ENCODE data around the gene MYL12A. TPM values are rescaled to one million over a fixed set of nuclear protein-coding genes. Genes with fewer than 3 reads are reported as not detected.
"Not testable (repeated sequence)": the region's sequence is repeated elsewhere in the genome, so short reads cannot be mapped to it uniquely, and the experiment has no call there.

Gene MYL12A
- total RNA-seq: 1,001 and 1,143 TPM in 2 replicates

DNA sequence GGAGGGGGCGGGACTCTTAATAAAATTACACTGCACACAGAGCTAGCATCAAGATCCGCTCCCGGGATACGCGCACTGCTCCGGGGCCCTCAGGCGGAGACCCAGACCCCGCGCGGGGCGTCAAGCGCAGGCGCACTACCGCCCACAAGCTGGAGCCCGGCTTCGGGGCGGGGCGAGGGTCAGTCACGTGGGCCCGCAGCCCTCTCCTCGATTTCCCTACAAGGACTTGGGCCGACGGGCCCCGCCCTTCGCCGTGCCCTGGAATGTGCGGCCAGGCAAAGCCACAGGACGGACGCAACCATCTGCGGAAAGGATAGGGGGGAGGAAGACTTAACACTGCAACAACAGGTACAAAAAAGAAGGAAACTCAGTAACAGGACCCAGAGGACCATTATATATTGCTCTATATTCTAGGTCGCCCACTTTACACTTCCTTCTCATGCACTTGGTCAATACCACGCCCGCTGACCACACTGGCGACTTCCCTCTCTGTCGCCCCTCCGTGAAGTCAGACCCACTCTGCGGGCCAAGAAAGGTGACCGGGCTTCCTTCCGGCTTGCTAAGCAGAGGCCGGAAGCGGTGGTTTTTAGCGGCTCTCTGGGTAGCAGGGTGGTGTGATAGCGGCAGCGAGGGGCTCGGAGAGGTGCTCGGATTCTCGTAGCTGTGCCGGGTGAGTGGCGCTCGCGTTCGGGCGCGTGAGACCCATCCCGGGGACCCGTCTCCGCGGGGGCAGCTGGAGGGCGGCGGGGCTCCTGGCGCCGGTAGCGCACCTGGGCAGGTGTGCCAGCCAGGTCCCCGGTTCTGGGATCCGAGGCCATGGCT lies at the start of gene MYL12A:
TSS of gene MYL12A (plus strand) at position 562 of the 822 bp plus-strand sequence. CDS start 5,447 bp downstream, outside the sequence.
- peak; percentile 96 to 99 for DNase-seq (ENCODE audit: low read depth in 2 of 2)

DNA sequence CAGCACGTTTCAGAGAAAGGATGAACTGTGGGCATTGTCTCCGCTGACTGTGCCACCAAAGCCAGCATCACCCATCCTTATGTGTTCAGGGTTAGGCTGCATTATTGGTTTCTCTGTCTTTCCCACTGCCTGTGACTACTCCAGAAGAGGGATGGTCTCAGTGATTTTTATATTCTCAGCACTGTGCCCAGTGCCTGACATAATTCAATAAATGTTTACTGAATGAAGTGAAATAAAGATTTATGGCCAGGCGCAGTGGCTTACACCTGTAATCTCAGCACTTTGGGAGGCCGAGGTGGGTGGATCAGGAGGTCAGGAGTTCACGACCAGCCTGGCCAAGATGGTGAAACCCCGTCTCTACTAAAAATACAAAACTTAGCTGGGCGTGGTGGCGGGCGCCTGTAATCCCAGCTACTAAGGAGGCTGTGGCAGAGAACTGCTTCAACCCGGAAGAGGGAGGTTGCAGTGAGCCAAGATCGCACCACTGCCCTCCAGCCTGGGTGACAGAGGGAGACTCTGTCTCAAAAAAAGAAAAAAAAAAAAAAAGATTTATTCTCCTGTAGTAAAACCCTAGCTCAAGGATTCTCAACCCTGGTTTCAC lies 49.2 kb upstream of the MYL12A start:
- DNase-seq (ENCODE audit: low read depth in 2 of 2): not testable (repeated sequence)

- DNase-seq (ENCODE audit: low read depth in 2 of 2): no peak
Observed at GRCh38 chr18:3199942-3200645, 47.5 kb upstream of the MYL12A start.

DNA sequence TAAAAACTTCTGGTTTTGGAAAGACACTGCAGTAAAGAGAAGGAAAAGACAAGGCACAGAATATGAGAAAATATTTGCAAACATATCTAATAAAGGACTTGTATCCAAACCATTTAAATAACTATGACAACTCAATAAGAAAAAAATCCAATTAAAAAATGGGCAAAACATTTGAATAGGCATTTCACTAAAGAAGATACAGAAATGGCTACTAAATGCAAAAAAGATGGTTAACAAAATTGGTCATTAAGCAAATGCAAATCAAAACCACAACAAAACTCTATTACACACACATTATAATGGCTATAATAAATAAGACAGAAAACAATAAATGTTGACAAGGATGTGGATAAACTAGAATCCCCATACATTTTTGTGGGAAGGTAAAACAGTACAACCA lies 42.4 kb upstream of the MYL12A start:
- no peak for DNase-seq (ENCODE audit: low read depth in 2 of 2)

- DNase-seq (ENCODE audit: low read depth in 2 of 2): no peak
Observed at GRCh38 chr18:3207565-3207964, 40.0 kb upstream of the MYL12A start.

GRCh38 chr18:3209859-3210569 lies 37.6 kb upstream of the MYL12A start:
- DNase-seq (ENCODE audit: low read depth in 2 of 2): no peak

GRCh38 chr18:3211236-3211992 lies 36.2 kb upstream of the MYL12A start:
- DNase-seq (ENCODE audit: low read depth in 2 of 2): no peak

DNA sequence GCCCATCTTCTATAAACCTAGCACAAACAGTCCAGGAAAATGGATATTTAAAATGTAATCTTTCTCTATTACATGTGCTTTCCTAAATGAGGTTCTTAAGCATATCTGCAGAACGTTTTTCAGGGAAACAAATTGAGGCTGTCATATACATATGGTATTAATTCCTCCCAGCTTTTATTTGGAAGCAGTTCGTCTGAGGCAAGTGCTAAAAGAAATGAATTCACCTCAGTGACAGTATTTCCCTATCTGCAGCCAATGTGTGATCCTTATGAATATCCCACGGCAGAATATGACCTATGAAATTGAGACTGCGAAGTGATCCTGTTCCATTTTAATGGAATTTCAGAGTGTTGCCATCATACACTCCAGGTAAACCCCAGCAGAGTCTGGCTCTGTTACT lies 34.9 kb upstream of the MYL12A start:
- DNase-seq (ENCODE audit: low read depth in 2 of 2): no peak

DNA sequence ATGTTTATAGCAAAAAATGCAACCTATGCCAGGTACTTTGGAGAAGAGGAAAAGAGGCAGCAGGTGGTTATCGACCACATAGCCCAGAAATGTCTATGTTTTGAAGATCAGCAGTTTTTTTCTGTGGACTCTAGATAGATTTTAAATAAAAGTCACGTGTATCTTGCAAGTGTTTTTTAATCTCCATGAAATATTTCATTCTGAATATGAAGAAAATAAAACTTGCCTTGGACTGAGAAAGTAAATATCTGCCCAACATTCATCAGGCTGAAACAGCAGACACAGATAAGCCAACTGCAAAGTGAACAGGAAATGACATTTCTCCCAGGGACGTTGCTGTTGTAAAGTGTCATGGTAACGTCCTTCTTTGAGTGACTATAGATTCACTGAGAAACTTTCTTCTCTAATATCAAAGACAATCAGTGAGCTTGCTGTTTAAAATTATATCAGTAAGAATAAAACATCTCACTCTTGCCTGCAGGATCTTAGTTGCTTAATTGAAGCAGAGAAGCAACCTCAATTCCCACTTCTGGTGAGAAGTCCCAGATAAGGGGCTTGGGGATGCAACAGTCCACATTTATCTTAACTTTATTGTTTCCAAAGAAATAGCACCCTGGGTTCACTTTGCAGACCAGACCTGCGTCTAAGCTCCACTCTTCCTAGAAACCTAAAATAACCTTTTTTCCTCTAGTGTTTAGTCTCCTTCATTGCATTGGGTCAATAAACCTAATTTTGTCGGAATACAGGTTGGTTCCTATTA lies 34.1 kb upstream of the MYL12A start:
- peak; percentile 16 to 41 for DNase-seq (ENCODE audit: low read depth in 2 of 2)

- DNase-seq (ENCODE audit: low read depth in 2 of 2): no peak
Observed at GRCh38 chr18:3214855-3215637, 32.6 kb upstream of the MYL12A start.

DNA sequence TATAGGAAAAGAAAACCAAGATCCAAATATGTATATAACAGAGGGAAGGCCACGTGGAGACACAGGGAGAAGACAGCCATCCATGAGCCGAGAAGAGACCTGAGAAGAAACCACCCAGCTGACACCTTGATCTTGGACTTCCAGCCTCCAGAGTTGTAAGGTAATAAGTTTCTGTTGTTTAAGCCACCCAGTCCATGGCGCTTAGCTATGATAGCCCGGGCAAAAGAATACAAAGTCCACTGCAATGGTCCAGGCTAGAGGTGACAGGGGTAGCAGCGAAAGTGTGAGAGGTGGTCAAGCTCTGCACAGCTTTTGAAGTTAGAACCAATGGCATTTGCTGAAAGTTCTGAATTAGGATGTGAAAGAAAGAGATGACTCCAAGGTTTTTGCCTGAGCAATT lies 30.6 kb upstream of the MYL12A start:
- DNase-seq (ENCODE audit: low read depth in 2 of 2): no peak

DNA sequence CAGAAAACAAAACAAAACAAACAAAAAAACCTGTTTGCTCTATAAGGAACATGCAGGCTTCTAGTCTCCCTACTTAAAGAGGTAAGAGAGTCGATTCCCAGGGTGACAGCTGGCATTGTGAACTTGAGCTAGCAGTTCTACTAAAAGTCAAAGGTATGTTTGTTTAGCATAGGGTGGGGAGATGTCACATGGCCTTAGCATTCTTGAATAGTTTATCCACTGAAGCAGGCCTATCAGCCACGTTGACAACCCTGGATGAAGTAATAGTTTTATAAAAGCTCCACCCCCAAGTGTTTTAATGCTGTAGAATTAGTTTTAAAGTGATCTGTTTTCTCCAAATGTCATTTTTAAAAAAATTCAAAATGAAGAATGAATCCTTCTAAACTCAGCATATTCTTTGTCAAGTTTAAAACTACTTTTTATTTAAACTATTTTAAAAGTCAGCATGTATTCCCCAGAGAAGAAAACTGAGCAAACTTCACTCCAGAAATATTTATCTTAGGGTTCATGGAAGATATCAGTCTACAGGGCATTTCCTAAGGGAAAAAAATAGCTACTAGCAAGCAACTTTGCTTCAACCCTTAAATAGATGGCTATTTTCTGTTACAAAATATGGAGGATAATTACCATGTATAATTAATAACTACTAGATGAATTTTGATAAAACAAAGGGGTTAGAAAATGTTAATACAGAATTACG lies 29.5 kb upstream of the MYL12A start:
- DNase-seq (ENCODE audit: low read depth in 2 of 2): no peak

GRCh38 chr18:3218819-3219218 lies 28.8 kb upstream of the MYL12A start:
- DNase-seq (ENCODE audit: low read depth in 2 of 2): no peak

- no peak for DNase-seq (ENCODE audit: low read depth in 2 of 2)
Observed at GRCh38 chr18:3219241-3219630, 28.4 kb upstream of the MYL12A start.

DNA sequence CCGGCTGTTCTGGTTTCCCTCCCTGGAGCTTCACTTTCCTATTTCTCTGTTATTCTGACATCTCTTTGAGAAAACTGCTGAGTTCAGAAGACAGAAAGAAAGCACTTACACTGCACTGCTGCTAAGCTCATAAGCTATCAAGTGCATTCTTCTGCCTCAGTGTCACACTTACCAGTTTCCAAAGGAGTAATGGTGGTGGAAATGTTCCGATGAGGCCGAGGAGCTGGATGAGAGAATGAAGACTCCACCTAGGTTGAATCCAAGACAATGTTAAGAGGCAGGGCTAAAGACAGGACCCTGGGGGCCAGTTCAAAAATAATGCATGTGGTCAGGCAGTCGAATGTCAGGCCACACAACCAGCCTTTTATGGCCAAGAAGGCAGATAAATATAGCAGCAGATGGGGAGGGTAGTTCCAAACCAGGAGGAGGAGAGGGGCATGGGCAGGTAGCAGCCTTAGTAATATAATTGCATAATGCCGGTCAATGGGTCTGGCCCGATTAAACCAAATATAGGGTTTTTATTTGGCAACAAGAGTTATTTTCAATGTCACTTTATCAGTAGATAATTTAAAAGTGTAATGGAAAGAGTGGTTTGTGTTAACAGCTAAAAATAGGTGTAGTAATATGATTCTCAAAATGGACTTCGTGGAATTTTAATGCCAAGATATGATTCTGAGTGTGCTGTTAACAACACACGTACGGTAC lies 27.8 kb upstream of the MYL12A start, which contains the start of gene MYOM1:
TSS of gene MYOM1 (minus strand) at position 338 of the 705 bp plus-strand sequence. CDS start 4,745 bp downstream, outside the sequence.
- DNase-seq (ENCODE audit: low read depth in 2 of 2): no peak

DNA sequence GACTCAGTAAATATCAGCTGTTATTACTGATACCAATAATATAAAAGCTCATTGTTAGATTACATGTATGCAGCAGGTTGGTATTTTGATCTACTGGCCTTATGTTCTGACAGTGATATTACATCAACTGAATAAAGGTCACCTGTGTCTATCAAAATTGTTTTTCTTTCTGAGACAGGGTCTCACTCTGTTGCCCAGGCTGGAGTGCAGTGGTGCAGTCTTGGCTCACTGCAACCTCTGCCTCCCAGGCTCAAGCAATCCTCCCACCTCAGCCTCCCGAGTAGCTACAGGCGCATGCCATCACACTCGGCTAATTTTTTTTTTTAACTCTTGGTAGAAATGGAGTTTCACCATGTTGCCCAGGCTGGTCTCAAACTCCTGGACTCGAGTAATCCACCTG lies 26.7 kb upstream of the MYL12A start:
- DNase-seq (ENCODE audit: low read depth in 2 of 2): not testable (repeated sequence)

- DNase-seq (ENCODE audit: low read depth in 2 of 2): no peak
Observed at GRCh38 chr18:3221496-3221895, 26.1 kb upstream of the MYL12A start.

DNA sequence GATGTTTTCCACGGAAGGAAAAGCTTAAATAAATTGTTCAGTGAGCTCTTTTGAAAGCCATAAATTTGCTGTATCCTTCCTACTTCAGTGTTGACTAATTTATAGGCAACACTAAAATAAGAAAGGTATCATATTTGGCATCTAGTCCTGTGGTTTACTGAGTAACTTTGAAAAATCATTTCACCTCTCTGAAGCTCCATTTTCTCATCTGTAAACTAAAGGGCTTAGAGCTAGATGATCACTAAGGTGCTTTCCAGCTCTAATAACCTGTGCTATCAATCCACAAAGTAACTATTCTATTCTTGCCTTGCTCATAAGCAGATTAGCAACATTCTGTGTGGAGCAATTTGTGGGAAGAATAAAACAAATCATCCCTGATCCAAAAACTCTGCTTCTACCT lies 24.2 kb upstream of the MYL12A start:
- no peak for DNase-seq (ENCODE audit: low read depth in 2 of 2)

Data from dermis microvascular lymphatic vessel endothelial cell (primary cell).